ENCODE measurements around the gene APP. TPM values are rescaled to one million over a fixed set of nuclear protein-coding genes. Genes with fewer than 3 reads are reported as not detected.

APP gene
- total RNA-seq, 2 experiments from 2014 or later = 0.55 TPM; not detected in 1

DNA sequence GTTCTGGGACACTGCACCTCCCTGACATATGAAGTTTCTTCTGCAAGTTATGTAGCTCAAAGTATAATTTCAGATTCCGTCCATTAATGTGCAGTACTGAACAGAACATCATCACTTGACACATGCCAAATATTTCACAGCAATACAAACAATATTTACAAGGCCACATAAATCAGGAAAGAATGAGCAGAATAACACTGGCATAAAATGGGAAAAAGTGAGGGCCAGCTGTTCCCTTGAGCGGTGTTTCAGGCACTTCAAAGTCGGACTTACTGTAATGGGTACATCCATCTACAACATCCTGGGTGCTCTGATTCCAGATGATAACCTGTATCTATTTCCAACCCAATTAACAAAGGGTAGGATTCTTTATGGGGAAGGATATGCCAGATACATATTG, 217.4 kb downstream of the APP start:
- H3K9me3 ChIP-seq (ENCODE audit: low read length) = no peaks in the 10 kb centered on the region
- BruUV-seq (replicated peaks) = no TSS peak
- POLR2A ChIA-PET = no interaction called here
- no peaks in the 10 kb centered on the region for H3K4me1 ChIP-seq (ENCODE audit: insufficient read depth, low read length, poor library complexity, severe bottlenecking)
- no peak overlapping the region for H3K4me2 ChIP-seq (ENCODE audit: low read length)
- H3K4me3 ChIP-seq (ENCODE audit: low read depth, low read length, poor library complexity, severe bottlenecking) = no peak overlapping the region
- H3K9me2 ChIP-seq (ENCODE audit: insufficient read depth, low read length) = no peaks in the 10 kb centered on the region
- intact Hi-C loops (cut with micrococcal nuclease; ENCODE audit: unreplicated experiment) = no loop called here
- no peaks in the 10 kb centered on the region for H3K36me3 ChIP-seq (ENCODE audit: insufficient read depth, low read length)
- H3K27ac ChIP-seq (ENCODE audit: low read depth, low read length, poor library complexity, severe bottlenecking) = no peak overlapping the region
- no peak for DNase-seq (ENCODE audit: low spot score)
- H2AFZ ChIP-seq (ENCODE audit: low read length) = no peak overlapping the region
- CTCF ChIA-PET (ENCODE audit: unreplicated experiment) = no interaction called here
- TF ChIP-seq, protein P1, sequence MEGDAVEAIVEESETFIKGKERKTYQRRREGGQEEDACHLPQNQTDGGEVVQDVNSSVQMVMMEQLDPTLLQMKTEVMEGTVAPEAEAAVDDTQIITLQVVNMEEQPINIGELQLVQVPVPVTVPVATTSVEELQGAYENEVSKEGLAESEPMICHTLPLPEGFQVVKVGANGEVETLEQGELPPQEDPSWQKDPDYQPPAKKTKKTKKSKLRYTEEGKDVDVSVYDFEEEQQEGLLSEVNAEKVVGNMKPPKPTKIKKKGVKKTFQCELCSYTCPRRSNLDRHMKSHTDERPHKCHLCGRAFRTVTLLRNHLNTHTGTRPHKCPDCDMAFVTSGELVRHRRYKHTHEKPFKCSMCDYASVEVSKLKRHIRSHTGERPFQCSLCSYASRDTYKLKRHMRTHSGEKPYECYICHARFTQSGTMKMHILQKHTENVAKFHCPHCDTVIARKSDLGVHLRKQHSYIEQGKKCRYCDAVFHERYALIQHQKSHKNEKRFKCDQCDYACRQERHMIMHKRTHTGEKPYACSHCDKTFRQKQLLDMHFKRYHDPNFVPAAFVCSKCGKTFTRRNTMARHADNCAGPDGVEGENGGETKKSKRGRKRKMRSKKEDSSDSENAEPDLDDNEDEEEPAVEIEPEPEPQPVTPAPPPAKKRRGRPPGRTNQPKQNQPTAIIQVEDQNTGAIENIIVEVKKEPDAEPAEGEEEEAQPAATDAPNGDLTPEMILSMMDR (conservative IDR thresholded peaks at IDR 0.05; ENCODE audit: low read length) = no peak
- TF ChIP-seq EZH2phosphoT487 (IDR thresholded peaks at IDR 0.05; ENCODE audit: borderline replicate concordance, low read depth, low read length) = no peak
- H3K79me2 ChIP-seq (ENCODE audit: insufficient read depth, low read depth, low read length) = no peaks in the 10 kb centered on the region
- no peaks in the 10 kb centered on the region for H4K20me1 ChIP-seq (ENCODE audit: insufficient read depth, low read length)

GRCh38 chr21:25952306-25952705, 218.3 kb downstream of the APP start:
- no peak overlapping the region for H3K4me3 ChIP-seq (ENCODE audit: low read depth, low read length, poor library complexity, severe bottlenecking)
- DNase-seq (ENCODE audit: low spot score) = no peak
- H3K79me2 ChIP-seq (ENCODE audit: insufficient read depth, low read depth, low read length) = no peaks in the 10 kb centered on the region
- no peaks in the 10 kb centered on the region for H3K9me3 ChIP-seq (ENCODE audit: low read length)
- intact Hi-C loops (cut with micrococcal nuclease; ENCODE audit: unreplicated experiment) = no loop called here
- no peaks in the 10 kb centered on the region for H3K9me2 ChIP-seq (ENCODE audit: insufficient read depth, low read length)
- TF ChIP-seq EZH2phosphoT487 (IDR thresholded peaks at IDR 0.05; ENCODE audit: borderline replicate concordance, low read depth, low read length) = no peak
- TF ChIP-seq, protein P1 (conservative IDR thresholded peaks at IDR 0.05; ENCODE audit: low read length) = no peak
- H3K4me2 ChIP-seq (ENCODE audit: low read length) = no peak overlapping the region
- no TSS peak for BruUV-seq (replicated peaks)
- H3K27ac ChIP-seq (ENCODE audit: low read depth, low read length, poor library complexity, severe bottlenecking) = no peak overlapping the region
- no peaks in the 10 kb centered on the region for H3K4me1 ChIP-seq (ENCODE audit: insufficient read depth, low read length, poor library complexity, severe bottlenecking)
- no peaks in the 10 kb centered on the region for H3K36me3 ChIP-seq (ENCODE audit: insufficient read depth, low read length)
- no peak overlapping the region for H2AFZ ChIP-seq (ENCODE audit: low read length)
- H4K20me1 ChIP-seq (ENCODE audit: insufficient read depth, low read length) = no peaks in the 10 kb centered on the region
- CTCF ChIA-PET (ENCODE audit: unreplicated experiment) = no interaction called here
- POLR2A ChIA-PET = interaction anchor here (1.0 to 1.2 kb wide), 2 partner anchors 22 to 26 kb away, joined by 3 to 4 read pairs; no protein-coding TSS in a partner anchor

- CTCF ChIA-PET (ENCODE audit: unreplicated experiment) = no interaction called here
- H3K9me2 ChIP-seq (ENCODE audit: insufficient read depth, low read length) = no peaks in the 10 kb centered on the region
- H2AFZ ChIP-seq (ENCODE audit: low read length) = no peak overlapping the region
- H4K20me1 ChIP-seq (ENCODE audit: insufficient read depth, low read length) = no peaks in the 10 kb centered on the region
- no peaks in the 10 kb centered on the region for H3K9me3 ChIP-seq (ENCODE audit: low read length)
- POLR2A ChIA-PET = interaction anchor here (0.6 kb wide), 1 partner anchor 624 kb away, joined by 3 read pairs; no protein-coding TSS in a partner anchor
- no peaks in the 10 kb centered on the region for H3K79me2 ChIP-seq (ENCODE audit: insufficient read depth, low read depth, low read length)
- no peak overlapping the region for H3K27ac ChIP-seq (ENCODE audit: low read depth, low read length, poor library complexity, severe bottlenecking)
- H3K4me1 ChIP-seq (ENCODE audit: insufficient read depth, low read length, poor library complexity, severe bottlenecking) = no peaks in the 10 kb centered on the region
- H3K4me3 ChIP-seq (ENCODE audit: low read depth, low read length, poor library complexity, severe bottlenecking) = no peak overlapping the region
- no peak overlapping the region for H3K4me2 ChIP-seq (ENCODE audit: low read length)
- no peak for DNase-seq (ENCODE audit: low spot score)
- no peaks in the 10 kb centered on the region for H3K36me3 ChIP-seq (ENCODE audit: insufficient read depth, low read length)
- intact Hi-C loops (cut with micrococcal nuclease; ENCODE audit: unreplicated experiment) = no loop called here
- no TSS peak for BruUV-seq (replicated peaks)
- TF ChIP-seq, protein P1 (conservative IDR thresholded peaks at IDR 0.05; ENCODE audit: low read length) = no peak
- TF ChIP-seq EZH2phosphoT487 (IDR thresholded peaks at IDR 0.05; ENCODE audit: borderline replicate concordance, low read depth, low read length) = no peak
These were observed 220.9 kb downstream of the APP start for GRCh38 chr21:25949701-25950100.
